Endothelial cell of hepatic sinusoid (primary cell): ENCODE measurements around the gene FGL2.
"Not testable (repeated sequence)": the region's sequence is repeated elsewhere in the genome, so short reads cannot be mapped to it uniquely, and the experiment has no call there.

ENCODE experiments used
- in situ Hi-C: cut with HindIII; loops from 2 replicates; pipeline ENCODE4 v1.10.0; 2017; ENCODE audit warnings: low sequenced_read_pairs

Gene FGL2

DNA sequence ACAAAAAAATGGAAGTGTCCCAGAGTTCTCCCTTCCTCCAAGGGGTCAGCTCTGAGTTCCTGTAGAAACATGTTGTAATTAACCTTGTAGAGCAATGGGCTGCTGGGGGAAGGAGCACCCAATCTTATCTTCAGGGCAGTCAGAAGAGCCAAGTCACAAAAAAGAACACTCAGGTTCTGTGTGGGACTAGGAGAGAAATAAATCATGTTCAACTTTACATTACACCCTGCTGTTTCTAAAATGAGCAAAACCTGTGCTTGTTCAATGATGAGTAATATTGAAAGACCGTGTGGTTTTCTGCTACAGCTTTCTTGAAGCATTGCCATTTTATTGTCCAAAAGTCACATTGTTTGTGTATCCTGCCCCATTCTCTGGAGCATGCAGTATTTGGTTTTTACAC lies 42.6 kb downstream of the FGL2 start:
- in situ Hi-C loops, result not testable (repeated sequence)

GRCh38 chr7:77155601-77156377 lies 43.8 kb downstream of the FGL2 start:
- in situ Hi-C loops, result not testable (repeated sequence)

DNA sequence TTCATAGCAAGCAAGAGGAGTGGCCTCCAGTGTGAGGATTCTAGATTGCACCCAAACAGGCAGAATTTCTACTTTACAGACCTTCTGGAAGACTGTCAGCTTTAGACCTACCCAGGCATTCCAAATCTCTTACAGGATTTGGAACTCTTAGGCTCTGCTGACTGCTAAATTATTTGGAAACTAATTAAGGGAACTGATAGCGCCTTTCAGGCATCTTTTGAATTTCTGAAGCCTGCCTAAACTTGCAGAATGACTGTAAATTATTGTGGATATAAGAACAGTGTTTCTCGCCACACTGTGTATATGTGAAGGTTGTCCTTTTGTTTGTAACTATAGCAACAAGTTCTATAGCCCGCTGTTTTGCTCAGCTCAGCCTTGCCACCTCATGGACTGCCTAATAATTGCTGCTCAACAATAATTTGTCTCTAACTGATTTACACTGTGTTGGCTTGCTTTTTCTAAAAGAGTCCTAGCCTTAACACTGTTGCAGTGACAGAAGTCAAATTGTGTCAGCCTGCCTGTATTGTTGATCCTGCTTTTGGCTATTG lies 44.6 kb downstream of the FGL2 start:
- in situ Hi-C loops, result not testable (repeated sequence)

GRCh38 chr7:77152232-77152631 lies 47.4 kb downstream of the FGL2 start:
- in situ Hi-C loops, result not testable (repeated sequence)
